HG03108 (cell line): ENCODE results near the gene EBI3.
"Not testable (repeated sequence)": the region's sequence is repeated elsewhere in the genome, so short reads cannot be mapped to it uniquely, and the experiment has no call there.

ENCODE experiments used
- ATAC-seq: cut with Tn5 transposase; IDR thresholded peaks from one replicate; pipeline ENCODE4 v1.9.1; 2021; ENCODE audit warnings: moderate library complexity; ENCODE audit not compliant: unreplicated experiment

The EBI3 gene

DNA sequence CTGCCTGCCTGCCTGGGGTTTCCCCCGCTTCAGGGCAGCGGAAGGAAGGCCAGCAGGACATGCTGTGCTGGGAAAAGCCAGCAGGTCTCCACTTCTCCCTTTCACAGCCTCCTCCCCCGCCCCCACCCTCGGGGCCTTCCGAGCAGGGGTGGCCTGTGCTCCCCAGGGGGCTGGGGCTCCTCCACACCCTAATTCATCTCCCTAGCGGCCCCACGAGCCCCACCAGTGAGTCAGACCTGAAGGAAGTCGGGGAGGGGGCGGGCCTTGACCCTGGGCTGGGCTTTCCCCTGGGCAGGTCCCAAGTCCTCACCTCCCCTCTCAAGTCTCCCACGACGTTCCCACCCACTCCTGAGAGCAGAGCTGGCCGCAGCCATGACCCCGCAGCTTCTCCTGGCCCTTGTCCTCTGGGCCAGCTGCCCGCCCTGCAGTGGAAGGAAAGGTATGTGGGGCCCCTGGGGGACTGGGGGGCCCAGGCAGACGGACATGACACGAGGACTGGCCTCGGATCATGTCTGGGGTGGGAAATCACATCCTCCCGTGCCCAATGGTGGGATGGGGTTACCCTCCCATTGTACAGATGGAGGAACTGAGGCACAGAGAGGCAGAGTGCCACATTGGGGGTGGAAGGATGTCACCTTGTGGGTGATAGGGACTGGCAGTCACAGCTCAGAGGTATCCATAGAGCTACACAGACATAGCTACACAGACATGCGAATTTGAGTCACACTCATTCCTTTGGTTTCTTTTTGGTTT, at the start of gene EBI3:
Gene EBI3 (plus strand): TSS at position 345 of the 753 bp plus-strand sequence. CDS start 28 bp downstream, at position 373.
- peak; percentile 55 for ATAC-seq

DNA sequence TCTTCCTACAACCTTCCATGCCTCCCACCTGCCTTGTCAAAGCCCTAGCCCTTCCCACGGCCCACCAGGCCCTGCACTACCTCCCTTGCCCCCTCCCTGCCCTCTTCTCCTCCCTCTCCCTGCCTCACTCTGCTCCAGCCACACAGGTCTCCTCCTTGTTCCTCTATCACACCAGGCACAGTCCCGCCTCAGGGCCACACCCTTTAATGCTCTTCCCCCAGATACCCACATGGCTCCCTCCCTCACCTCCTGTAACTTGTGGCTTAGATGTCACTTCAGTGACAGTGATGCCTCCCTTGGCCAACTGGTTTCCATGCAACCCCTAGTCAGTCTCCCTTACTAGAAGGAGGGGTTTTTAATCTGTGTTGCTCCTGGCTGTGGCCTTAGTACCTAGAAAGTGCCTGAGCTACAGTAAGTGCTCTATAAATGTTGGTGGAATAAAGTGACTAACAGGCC, 48.2 kb upstream of the EBI3 start:
- no peak for ATAC-seq

DNA sequence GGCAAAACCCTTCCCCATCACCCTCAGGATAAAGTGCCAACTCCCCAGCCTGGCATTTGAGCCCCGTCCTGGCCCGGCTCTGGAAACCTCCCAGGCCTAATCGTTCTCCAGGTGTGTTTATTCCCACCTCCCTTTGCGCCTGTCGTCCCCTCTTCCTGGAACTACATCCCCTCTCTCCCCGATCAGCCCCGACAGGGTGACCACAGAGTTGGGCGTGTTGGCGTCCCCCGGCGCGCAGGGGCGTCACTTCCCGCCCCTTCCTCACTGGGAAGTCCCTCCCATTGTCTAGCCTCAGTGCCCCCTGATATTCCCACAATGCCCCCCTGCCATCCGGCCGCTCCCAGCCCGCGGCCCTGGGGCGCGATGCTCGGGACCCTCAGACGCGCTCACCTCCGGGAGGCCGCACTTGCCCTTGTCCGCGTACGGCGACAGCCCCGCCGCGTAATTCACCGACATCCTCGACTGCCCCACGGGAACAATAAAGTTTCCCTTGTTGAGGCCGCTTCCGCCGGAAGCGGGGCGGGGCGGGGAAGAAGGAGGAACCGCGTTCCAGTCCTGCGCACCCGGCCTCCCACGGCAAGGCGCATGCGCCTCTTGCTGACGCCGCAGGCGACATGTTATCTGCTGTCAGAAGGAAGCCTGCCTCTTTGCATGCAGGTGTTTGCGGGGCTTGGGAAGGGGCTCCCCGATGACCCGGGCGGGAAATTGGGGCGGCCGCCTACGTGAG, 47.1 kb upstream of the EBI3 start, which contains the start of the genes ANKRD24 and SIRT6:
Gene ANKRD24 (plus strand): TSS at position 606 of the 727 bp plus-strand sequence. CDS start 3,737 bp downstream, outside the sequence.
Gene SIRT6 (minus strand): TSS at position 480 of the 727 bp plus-strand sequence. CDS start 24 bp downstream, at position 456.
- peak; percentile 64 for ATAC-seq

DNA sequence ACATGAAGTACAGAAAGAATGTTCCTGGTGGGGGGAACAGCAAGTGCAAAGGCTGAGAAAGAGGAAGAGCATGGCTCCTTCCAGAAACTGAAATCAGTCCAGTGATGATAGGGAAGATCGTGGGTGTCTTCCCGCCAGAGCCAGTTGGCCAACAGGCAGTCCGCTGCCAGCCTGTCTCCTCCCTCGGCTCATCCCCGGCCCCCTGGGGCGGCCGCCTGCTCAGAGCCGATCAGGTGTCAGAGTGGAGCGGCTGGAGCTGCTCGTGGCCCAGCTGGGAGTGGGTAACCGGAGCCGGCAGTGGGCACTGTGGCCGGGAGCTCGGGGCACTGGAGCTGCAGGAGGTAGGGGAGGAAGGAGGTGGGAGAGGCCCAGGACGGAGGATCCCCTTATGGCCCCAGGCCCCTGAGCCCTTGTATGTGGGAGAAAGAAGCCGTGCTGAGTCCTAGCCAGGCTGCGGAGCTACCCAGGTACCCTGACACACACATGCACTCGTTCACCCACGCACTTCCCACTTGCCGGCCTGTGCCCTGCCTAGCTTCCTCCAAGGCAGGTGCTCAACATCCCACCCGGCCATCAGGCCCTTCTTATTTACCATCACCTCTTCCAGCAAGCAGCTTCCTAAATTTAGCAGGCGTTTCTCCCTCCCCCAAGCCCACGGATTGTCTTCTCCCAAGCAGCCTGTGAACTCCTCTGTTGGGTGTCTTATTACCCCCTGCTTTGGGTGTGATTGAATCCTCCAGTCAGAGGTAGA, 45.2 kb upstream of the EBI3 start:
- no peak for ATAC-seq

DNA sequence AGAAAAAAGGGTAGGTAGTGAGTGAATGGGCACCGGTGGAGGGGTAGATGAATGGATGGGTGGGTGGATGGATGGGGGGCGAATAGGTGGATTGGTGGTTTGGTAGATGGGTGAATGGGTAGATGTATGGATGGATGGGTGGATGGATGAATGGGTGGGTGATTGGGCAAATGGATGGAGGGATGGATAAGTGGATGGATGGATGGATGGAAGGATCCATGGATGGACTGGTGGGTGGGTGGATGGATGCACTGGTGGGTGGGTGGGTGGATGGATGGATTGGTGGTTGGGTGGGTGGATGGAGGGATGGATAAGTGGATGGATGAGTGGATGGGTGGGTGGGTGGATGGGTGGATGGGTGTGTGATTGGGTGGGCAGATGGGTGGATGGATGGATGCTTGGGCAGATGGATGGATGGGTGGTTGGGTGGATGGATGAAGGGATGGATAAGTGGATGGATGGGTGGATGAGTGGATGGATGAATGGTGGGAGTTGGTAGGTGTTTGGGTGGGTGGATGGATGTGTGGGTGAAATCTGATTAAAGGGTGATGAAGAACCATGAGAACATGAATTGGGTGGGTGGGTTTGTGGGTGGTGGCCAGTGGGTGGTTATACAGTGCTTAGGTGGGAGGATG, 44.5 kb upstream of the EBI3 start:
- no peak for ATAC-seq

DNA sequence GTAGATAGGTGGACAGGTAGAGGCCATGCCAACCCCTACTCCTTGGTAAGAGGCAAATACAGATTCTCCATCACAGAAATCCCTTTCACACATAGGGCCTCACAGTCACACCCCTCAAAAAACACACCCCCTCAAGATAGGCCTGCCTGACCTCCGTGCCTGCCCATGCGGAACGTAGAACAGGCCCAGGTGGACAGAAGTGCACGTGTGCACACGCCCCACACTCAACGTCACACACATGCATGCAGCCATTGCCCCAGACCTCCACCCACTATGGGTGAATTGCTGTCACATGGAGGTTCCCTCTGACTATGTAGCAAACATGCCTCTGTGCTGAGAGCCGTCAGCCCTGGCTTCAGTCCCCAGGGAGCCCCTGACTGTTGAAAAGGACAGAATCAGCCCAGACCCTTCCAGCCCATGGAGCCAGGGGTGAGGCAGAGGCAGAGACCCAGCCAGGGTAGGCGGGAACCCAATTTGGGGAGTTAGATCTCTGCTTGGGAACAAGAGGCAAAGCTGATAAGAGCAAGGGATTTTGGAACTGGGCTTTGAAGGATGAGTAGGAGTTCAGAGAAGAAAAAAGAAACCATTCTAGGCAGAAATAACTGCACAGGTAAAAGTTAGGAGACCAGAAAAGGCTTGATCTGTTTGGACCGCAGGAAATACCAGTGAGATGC, 43.8 kb upstream of the EBI3 start:
- ATAC-seq = no peak

DNA sequence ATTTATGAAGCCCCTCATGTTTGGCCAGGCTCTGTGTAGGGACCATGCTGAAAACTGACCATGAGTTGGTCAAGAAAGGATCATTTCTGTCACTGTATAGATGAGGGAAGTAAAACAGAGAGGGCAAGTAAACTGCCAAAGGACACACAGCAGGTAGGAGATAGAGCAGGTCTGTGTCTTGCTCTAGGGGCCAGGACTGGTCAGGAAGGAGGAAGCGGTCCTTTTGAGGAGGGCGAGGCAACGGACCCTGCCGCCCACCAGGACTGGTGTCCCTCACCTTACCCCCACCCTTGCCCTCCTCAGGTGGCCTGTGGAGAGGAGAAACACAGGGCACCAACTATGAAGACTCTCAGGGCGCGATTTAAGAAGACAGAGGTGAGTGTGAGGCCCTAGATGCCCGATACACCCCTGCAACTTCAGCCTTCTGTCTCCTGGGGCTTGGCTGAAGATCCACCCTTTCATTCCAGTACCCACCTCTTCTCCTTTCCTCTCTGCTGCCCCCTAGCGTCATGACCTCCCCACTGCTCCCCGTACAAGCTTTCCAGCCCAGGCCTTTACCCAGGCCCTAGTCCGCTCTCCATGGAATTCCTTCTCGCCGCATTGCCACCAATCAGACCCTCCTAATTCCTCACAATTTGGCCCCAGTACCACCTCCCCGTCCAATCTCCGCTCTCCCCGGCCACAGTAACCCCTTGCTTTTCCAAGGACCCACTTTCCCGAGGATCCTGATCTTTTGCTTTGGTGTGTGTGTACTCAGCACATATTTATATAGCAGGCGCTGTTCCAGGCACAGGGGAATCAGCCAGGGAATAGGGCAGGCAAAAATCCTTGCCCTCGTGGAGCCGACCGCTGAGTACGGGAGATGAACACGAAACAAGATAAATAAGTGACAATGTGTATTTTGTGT, 43.0 kb upstream of the EBI3 start:
- no peak for ATAC-seq

DNA sequence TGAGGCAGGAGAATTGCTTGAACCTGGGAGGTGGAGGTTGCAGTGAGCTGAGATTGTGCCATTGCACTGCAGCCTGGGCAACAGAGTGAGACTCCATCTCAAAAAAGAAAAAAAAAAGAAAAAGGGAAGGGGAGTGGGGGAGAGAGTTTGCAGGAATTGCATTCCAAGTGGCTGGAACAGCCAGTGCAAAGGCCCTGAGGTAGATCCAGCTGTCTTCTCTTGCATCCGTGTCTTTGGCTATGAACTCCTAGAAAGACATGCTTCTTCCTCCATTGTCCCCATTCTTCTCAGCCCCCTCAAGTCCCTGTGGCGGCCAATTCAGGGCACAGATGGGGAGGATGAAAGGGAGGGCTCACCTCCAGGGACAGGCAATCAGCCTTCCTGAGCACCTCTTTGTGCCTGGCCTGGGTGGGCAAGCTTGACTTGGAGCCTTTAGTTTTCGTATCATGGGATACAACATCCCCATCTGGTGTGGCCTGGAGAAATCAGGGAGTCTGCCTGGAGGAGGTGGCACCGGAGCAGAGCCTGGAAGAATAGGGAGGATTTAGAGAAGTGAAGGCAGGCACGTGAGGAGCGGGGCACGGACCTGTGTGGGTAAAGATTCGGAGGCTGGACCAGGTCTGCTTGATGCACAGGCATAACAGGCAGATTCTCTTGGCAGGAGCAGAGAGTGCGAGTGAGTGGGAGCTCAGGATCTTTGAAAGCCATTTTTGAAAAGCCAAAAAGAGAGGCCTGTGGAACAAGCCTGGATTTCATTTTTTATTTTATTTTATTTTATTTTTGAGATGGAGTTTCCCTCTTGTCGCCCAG, 41.8 kb upstream of the EBI3 start:
- no peak for ATAC-seq

DNA sequence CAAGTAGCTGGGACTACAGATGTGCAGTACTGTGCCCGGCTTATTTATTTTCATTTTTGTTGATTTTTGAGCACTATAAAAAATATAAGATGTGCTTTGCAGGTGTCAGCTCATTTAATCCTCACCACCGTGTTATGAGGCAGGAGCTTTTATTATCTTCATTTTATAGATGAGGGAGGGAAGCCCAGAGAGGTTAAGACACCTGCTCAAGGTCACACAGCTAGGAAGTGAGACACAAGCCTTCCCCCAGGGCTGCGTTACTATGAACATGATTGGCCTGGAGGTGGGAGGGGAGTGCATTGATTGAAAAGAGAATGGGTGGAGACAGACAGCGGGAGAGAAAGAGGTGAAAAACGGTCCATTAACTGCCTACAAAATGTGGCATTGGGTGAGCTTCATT, 39.7 kb upstream of the EBI3 start:
- no peak for ATAC-seq

DNA sequence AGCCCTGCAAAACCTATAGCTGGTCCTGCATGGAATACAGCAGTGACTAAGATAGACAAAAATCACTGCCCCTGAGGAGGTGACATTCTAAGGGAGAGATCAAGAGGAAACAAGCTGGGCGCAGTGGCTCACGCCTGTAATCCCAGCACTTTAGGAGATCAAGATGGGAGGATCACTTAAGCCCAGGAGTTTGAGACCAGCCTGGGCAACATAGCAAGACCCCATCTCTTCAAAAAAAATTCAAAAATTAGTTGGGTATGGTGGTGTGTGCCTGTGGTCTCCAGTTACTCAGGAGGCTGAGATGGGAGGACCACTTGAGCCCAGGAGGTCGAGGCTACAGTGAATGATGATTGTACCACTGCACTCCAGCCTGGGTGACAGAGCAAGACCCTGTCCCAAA, 36.8 kb upstream of the EBI3 start:
- ATAC-seq = not testable (repeated sequence)

DNA sequence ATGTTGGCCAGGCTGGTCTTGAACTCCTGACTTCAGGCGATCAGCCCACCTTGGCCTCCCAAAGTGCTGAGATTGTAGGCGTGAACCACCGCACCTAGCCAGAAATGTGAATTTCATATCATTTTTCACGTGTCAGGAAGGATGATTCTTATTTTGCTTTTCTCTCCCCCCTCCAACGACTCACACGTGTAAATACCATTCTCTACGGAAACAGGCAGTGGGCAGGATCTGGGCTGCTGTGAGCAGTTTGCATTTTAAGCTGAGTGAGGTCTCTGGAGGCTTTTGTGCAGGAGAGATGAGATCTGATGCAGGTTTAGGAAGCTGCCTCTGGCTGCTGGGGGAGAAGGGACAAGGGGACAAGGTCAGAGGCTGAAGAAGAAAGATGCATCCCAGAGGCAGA, 35.0 kb upstream of the EBI3 start:
- ATAC-seq = no peak

DNA sequence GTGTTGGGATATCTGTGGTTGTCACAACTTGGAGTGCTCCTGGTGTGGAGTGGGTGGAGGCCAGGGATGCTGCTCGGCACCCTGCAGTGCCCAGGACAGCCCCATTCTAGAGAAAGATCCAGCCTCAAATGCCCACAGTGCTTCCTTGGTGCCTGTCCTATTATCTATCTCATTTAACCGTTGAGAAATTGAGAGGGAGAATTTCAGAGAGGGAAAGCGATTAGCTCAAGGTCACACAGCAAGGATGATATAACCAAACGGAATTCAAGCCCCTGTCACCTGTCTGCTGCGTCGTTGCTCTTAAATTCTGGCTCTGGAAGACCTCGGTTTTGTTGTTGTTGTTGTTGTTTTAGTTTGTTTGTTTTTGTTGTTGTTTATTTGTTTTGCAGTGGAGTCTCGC, 33.3 kb upstream of the EBI3 start:
- no peak for ATAC-seq

DNA sequence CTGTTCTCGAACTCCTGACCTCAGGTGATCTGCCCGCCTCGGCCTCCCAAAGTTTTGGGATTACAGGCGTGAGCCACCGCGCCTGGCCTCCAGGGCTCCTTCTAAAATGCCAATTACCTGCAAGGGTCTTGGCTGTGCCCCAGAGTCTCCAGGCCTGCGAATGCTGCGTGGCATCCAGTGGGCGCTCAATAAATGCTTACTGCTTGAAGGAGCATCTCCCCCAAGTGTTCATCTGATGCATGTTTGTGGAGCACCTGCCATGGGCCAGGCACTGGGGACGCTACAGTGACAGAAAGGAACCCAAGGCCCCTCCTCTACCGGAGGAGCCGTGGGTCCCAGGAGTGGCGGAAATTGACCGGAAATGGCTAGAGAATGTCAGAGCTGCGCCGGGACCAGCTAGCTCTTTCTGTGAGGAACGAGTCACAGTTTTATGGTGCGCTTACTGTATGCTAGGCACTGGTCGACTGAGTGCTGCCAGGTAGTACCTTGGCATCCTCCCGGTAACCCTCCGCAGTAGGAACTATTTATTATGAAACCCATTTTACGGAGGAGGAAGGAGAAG, 32.7 kb upstream of the EBI3 start:
- no peak for ATAC-seq

DNA sequence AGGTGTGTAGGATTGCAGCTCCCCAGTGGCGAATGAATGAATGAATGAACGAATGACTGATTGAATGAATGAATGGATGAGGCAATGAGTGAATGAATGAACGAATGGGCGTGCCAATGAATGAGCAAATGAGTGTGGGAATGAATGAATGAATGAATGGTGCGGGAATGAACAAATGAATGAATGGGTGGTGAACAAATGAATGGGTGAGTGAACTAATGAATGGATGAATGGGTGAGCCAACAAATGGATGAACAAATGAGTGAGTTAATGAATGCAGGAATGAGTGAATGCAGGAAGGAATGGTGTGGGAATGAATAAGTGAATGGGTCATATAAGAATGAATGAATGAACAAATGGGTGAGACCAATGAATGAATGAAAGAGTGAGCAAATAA, 32.1 kb upstream of the EBI3 start:
- ATAC-seq = no peak

DNA sequence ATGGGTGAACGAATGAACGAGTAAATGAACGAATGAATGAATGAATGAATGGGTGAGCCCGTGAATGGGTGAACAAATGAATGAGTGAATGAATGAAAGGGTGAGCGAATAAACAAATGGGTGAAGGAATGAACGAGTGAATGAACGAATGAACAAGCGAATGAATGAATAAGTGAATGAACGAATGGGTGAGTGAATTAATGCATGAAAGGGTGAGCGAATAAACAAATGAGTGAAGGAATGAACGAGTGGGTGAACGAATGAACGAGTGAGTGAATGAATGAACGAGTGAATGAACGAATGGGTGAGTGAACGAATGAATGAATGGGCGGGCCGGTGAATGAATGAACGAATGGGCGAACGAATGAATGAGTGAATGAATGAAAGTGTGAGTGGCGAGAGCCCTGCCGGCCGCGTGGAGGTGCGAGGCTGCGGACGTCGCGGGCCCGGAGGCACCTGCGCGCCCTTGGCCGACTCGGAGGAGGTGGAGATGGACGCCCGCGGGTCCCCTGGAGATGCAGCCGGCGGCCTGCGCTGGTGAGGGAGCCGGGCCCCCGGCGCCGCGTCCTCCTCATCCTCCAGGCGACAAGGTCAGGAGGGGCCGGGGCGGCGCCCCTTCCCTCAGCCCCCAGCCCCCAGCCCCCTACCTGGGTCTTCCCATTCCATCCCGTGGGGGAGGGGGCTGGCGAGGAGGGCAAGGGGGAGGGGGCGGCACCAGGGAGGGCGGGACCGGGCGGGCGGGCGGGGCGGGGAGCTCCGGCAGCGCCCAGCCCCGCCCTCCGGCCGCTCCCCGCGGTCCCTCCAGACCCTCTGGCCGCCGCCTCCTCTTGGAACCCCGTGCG, 31.5 kb upstream of the EBI3 start:
- no peak for ATAC-seq

DNA sequence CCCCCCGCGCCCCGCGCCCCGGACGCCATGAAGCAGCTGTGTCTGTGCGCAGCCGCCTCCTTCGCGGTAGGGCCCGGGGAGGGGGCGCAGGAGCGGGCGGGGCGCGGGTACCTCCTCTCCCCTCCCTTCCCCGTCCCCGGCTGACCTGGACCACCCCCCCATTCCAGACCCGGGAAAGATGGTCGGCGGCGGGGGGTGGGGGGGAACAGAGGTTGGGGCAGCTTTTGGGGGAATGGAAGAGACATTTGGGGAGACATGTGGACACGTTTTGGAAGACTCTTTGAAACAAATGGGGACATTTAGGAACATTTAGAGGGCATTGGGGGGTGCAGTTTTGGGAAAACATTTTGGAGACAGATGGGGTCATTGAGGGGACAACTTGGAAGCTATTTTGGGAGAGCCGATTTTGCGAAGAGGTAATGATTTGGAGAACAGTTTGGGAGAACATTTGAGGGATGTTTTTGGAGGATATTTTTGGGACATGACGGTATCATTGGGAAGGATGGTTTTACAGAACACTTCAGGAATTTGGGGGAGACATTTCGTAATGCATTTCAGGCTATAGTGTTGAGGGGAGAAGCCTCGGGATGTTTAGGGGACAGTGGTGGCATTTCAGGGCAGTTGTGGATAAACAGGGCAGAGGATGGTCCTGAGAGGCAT, 30.7 kb upstream of the EBI3 start:
- no peak for ATAC-seq
